Cardiac muscle cell (in vitro differentiated cells and primary cell): ENCODE results near the gene LPIN1. TPM values are rescaled to one million over a fixed set of nuclear protein-coding genes. Genes with fewer than 3 reads are reported as not detected.
A peak's percentile ranks its signal among the peaks of the same experiment; 100 is the strongest.

Source experiments
- DNase-seq, 2 donors: peaks; one replicate each; pipeline versions ENCODE4 v3.0.0 to v3.0.0-alpha.2; 2010 to 2017; ENCODE audit warnings: low read depth in 1 of 2, low spot score in 1 of 2
- H3K27ac ChIP-seq: fragments of 200-600 bp; sonication (generic); 2 replicates; pipeline ENCODE4 v1.5.1; 2016
- H3K27me3 ChIP-seq: fragments of 200-600 bp; sonication (generic); 2 replicates; pipeline ENCODE4 v1.6.0; 2016; ENCODE audit warnings: control low read depth
- H3K36me3 ChIP-seq: fragments of 200-600 bp; sonication (generic); 2 replicates; pipeline ENCODE4 v1.5.1; 2016; ENCODE audit warnings: control low read depth
- H3K4me1 ChIP-seq: fragments of 200-600 bp; sonication (generic); 2 replicates; pipeline ENCODE4 v1.8.1; 2017; ENCODE audit warnings: low read depth, mild to moderate bottlenecking, mixed run types
- H3K4me3 ChIP-seq: fragments of 200-600 bp; sonication (generic); 2 replicates; pipeline ENCODE4 v1.5.1; 2016; ENCODE audit warnings: mild to moderate bottlenecking
- H3K9me3 ChIP-seq: fragments of 200-600 bp; sonication (generic); 2 replicates; pipeline ENCODE4 v1.5.1; 2017; ENCODE audit warnings: low read depth, mild to moderate bottlenecking, control low read depth
- polyA plus RNA-seq: library from polyadenylated mRNA; unstranded; fragments of >200 nt; fragmentation: Nextera tagmentation; extraction: Ambion mirVana; gene quantifications from 2 replicates; pipeline ENCODE4 v1.2.1, GENCODE V29; 2016
- total RNA-seq: library from RNA; depleted of rRNA; stranded (reverse); fragments of >200 nt; gene quantifications from 2 replicates; pipeline ENCODE4 v1.2.3, GENCODE V29; 2016
- TF ChIP-seq, protein P1 (sequence below): IDR thresholded peaks from 2 replicates; pipeline ENCODE4 v1.5.1; 2012; ENCODE audit warnings: low read depth, mild to moderate bottlenecking, low read length

The LPIN1 gene
- total and polyA plus RNA-seq, 2 experiments from 2014 or later: 47.0 to 58.3 TPM

- Histone ChIP-seq H3K36me3 (peaks cover 38% of the 10 kb centered on the region), H3K9me3 (no peaks in the 10 kb centered on the region), H3K27ac (no peak overlapping the region), H3K4me1 (peaks cover 37% of the 10 kb centered on the region), H3K27me3 (no peaks in the 10 kb centered on the region), H3K4me3 (no peak overlapping the region)
- DNase-seq: no peak
- TF ChIP-seq, protein P1, sequence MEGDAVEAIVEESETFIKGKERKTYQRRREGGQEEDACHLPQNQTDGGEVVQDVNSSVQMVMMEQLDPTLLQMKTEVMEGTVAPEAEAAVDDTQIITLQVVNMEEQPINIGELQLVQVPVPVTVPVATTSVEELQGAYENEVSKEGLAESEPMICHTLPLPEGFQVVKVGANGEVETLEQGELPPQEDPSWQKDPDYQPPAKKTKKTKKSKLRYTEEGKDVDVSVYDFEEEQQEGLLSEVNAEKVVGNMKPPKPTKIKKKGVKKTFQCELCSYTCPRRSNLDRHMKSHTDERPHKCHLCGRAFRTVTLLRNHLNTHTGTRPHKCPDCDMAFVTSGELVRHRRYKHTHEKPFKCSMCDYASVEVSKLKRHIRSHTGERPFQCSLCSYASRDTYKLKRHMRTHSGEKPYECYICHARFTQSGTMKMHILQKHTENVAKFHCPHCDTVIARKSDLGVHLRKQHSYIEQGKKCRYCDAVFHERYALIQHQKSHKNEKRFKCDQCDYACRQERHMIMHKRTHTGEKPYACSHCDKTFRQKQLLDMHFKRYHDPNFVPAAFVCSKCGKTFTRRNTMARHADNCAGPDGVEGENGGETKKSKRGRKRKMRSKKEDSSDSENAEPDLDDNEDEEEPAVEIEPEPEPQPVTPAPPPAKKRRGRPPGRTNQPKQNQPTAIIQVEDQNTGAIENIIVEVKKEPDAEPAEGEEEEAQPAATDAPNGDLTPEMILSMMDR: no peak
These were observed 19.1 kb downstream of the LPIN1 start for GRCh38 chr2:11765501-11765900.

DNA sequence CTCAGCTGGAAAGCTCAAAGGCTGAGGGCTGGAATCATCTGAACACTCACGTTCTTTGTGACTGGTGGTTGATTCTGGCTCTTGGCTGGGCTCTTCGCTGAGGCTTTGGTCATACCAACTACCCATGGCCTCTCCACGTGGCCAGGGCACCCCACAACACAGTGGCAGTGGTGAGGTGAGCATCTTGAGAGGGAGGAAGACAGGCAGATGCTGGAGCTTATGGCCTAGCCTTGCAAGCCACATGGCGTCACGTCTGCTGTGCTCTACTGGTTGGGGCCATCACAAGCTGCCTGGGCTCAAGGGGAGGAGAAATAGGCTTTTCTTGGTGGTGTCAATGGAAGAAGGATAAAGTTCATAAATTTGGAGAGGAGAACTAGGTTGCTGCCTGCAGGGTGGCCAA lies 19.6 kb downstream of the LPIN1 start:
- Histone ChIP-seq H3K9me3 (no peaks in the 10 kb centered on the region), H3K4me1 (peaks cover 35% of the 10 kb centered on the region), H3K36me3 (peaks cover 39% of the 10 kb centered on the region), H3K27ac (no peak overlapping the region), H3K27me3 (no peaks in the 10 kb centered on the region), H3K4me3 (no peak overlapping the region)
- DNase-seq: no peak
- TF ChIP-seq, protein P1: no peak

DNA sequence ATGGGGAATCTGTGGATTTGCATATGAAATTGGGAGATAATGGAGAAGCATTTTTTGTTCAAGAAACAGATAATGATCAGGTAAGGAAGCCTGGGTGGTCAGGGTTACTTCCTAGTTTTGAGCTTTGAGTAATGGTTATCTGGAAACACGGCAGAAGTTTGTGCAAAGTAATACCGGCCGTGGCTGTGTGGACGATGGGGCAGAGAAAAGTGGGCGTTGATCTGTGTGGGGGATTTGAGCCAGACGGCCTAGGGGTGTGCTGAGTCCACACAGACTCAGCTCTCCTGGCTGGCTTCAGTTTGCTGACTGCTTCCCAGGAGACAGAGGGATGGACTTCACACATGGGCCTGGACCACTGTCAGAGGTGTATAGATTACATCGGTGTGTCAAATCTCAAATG lies 21.3 kb downstream of the LPIN1 start:
- Histone ChIP-seq H3K27me3 (no peaks in the 10 kb centered on the region), H3K4me3 (no peak overlapping the region), H3K27ac (no peak overlapping the region), H3K4me1 (peaks cover 17% of the 10 kb centered on the region), H3K9me3 (no peaks in the 10 kb centered on the region), H3K36me3 (peaks cover 49% of the 10 kb centered on the region)
- no peak for DNase-seq
- TF ChIP-seq, protein P1: no peak

DNA sequence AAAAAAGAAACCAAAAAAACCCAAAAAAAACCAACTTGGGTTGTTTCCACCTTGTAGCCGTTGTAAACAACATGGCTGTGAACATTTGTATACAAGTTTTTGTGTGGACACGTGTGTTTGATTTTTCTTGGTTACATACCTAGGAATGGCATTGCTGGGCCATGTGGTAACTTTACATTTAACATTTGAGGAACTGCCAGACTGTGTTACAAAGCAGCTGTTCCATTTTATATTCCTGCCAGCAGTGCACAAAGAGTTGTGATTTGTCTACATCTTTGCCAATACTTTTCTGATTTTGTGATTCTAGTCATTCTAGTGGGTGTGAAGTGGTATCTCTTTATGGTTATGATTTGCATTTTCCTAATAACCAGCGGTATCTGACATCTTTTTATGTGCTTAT lies 22.5 kb downstream of the LPIN1 start:
- TF ChIP-seq, protein P1: no peak
- H3K4me1 ChIP-seq: peaks cover 9% of the 10 kb centered on the region
- H3K9me3 ChIP-seq: no peaks in the 10 kb centered on the region
- no peaks in the 10 kb centered on the region for H3K27me3 ChIP-seq
- H3K4me3 ChIP-seq: no peak overlapping the region
- DNase-seq: peak in 1 of 2 donors; percentile 15
- peaks cover 54% of the 10 kb centered on the region for H3K36me3 ChIP-seq
- H3K27ac ChIP-seq: no peak overlapping the region

- Histone ChIP-seq H3K36me3 (peaks cover 59% of the 10 kb centered on the region), H3K9me3 (no peaks in the 10 kb centered on the region)
These were observed 23.1 kb downstream of the LPIN1 start for GRCh38 chr2:11769516-11769915.

More at GRCh38 chr2:11769516-11769915, 23.1 kb downstream of the LPIN1 start:
- Histone ChIP-seq H3K4me3 (no peak overlapping the region), H3K4me1 (peaks cover 4% of the 10 kb centered on the region), H3K27ac (no peak overlapping the region), H3K27me3 (no peaks in the 10 kb centered on the region)
- TF ChIP-seq, protein P1: no peak
- DNase-seq: no peak
